ENCODE measurements around the gene PDE10A.

Gene PDE10A

DNA sequence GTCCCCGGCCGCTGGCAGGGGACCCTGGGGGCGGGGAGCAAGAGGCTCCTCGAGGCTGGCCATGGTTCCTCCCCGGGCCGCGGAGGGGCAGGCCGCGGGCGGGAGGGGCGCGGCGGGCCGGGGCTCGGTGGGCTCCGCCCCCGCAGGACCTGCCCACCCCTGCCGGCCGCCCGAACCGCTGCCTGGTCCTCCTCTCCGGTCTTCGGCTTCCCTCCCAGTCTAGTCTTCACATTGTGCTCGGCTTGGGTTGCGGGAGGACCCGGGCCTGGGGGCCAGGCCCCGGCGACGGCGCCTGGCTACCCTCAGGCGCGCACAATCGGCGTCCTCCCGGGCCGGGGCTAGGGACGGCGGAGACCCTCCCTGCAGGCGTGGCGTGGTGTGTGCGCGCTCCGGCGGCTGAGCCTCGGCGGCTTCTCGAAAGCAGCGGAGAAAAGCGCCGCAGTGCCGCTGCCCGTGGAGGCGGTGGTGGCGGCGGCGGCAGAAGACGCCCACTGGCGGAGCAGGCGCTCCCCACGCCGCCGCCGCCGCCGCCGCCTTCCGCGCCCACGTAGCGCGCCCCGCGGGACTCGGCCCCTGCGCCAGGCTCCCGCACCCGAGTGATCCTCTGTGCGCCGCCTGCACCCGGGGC lies at the start of gene PDE10A:
TSS of gene PDE10A (minus strand) at position 493 of the 628 bp plus-strand sequence. CDS start at position 63, 430 bp downstream.
- no peak for FAIRE-seq

DNA sequence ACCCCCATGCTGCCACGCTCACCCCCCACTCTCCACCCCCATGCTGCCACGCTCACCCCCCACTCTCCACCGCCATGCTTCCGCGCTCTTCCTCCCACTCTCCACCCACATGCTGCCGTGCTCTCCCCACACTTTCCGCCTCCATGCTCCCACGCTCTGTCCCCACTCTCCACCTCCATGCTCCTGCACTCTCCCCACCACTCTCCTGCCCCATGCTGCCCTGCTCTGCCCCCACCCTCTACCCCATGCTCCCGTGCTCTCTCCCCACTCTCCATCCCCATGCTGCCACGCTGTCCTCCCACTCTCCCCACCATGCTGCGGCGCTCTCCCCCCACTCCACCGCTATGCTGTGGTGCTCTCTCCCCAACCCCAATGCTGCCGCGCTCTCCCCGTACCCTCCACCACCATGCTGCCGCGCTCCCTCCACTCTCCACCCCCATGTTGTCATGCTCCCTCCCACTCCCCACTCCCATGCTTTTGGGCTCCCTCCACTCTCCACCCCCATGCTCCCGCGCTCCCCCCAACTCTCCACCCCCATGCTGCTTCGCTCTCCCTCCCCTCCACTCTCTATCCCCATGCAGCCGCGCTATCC lies 46.0 kb upstream of the PDE10A start:
- FAIRE-seq, result no peak

DNA sequence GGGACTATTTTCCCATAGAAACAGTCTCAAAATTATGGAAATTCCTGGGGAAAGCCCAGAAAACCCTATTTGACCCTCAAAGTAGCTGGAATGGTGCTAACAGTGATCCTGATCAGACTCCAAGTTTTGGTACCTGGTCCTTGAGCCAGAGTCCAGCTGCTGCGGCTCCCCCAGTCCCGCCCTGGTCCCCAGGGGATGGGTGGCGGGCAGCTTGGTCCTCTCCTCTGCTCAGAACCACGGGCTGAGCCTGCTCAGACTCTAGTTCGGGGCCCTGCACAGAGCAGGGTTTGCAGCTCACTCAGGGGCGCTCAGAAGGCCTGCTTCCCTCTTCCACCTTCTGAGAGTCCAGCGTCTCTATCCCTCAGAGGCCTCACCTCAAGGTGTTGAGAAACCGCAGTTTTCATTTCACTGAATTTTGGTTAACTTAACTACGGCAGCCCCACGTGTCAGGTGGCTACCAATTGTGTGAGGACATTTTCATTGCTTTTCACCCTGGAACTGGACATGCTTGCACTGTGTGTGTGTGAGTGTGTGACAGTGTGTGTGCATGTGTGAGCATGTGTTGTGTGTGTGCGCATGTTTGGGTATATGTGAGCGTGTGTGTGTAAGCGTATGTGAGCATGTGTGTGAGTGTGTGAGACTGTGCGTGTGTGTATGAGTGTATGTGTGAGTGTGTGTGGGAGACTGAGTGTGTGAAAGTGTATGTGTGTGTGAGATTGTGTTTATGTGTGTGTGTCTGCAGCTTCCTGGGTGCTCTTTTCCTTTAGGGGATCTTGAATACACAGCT lies 44.2 kb upstream of the PDE10A start:
- no peak for FAIRE-seq

DNA sequence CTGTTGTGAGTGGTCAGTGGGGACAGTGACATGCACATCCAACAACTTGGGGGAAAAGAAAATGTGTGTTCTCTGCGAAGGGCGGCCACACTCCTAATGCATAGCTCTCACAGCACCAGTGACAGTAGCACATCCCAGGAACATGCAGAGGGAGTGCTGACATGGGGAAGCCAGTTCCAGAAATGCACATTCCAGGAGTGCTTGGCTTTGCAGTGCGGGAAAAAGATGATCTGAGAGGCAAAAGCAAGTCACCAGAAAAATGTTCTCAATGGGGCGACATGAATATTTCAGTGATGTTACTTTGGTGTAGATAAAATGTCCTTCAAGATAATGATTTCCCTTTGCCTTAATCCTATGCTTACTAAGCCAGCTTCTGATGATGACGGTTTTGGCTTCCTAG lies 42.9 kb upstream of the PDE10A start:
- no peak for FAIRE-seq

DNA sequence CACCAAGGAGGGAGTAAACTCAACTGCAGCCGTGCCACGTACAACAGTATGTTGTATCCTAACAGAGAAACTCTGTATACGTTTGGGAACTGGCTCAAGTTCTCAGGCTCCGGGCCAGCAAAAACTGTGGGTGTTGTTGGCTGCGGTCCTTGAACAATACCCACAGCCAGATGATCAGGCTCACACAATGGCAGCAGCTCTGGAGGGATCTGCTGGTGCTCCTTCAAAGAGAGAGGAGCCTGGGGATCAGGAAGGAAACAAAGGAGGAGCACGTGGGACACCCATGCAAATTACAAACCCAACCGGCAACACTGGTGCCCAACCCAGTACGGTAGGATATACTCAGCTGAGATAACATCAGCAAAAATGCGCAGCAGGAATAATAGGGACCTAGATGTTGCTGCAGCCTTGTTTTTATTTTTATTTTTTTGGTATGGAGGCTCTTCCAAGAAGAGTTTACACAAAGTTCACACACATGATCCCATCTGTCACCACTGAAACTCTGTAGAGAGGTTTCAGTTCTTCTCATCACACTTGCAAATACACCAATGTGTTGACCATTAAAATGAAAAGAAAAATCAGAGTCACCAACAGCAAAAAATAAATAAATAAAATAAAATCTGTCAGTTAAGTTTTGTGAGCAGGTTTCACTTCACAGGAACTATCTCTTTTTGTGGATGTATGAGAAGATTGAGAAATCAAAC lies 41.2 kb upstream of the PDE10A start:
- no peak for FAIRE-seq

DNA sequence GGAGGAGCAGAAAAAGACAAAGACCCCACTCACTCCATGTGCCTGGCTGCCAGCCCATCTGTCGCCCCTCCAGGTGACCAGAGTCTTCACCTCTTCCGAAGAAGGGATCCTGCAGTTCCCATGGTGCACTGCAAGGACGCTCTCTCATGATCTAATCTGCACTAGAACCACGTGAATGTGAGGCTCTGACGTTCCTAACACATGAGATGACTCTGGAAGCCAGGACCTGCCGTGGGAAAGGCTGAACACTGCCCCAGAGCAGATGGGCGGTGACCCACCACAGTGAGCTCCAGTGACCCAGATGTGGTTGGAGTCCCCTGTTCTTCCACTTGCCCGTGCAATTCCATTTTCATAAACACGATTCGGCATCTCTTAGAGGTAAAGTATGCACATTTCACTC lies 39.6 kb upstream of the PDE10A start:
- no peak for FAIRE-seq

DNA sequence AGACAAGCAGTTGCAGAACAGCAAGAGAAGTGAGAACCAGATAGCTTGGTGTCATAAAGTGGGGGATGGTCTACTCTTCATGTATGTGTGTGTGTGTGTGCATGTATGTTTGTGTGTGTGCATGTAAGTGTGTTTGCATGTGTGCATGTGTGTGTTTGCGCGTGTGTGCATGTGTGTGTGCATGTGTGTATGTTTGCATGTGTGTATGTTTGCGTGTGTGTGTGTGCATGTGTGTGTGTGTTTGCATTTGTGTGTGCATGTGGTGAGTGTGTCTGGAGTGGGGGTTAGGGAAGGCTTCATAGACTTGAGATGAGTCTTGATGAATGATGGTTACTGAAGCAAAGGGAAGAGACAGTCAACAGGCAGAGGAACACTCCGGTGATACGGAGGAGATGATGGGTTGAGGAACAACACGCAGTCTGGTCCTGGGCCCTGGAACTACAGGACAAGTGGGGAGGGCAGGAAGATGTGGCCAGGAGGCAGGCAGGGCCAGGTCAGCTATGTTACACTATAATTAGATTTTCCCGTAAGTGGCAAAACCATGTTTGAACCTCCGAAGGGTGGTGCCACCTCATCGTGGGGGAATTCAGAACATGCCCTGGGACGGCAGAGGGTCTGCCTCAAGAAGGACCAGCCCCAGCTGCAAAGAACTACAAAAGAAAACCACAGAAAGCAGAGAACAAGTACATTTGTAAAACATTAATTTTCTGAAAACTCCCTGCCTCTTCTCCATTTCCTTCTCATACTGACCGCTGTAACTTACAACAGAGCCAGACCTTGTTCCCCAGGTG lies 38.7 kb upstream of the PDE10A start:
- no peak for FAIRE-seq

DNA sequence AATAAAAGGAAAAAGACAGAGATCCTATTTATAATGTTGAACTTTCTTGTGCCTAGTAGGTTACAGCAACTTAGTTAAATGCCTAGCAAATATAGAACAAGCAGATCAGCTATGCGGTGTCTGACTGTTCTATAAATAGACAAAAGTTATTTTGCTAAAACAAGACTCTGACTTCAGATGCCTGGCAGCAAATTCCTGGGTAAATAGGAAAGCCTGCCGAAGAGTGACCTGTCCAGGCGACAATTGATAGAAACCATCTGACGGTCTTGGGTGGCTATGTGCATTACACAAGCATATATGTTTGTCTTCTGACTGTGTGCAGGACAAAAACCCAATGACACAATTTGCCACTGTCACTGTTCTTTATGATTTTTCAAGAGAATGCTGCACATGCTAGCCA lies 38.0 kb upstream of the PDE10A start:
- no peak for FAIRE-seq

DNA sequence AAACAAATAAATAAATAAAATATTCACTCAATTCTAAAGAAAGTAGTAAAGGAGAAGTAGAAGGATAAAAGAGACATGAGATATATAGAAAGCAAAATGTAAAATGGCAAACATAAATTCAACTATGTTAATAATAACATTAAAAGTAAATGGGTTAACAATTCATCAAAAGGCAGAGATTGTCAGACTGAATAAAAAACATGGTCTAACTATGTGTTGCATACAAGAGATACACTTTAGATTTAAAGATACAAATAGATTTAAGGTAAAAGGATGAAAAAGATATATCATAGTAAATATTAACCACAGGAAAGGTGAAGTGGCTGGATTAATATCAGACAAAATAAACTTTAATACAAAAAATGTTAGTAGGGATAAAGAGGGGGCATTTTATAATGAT lies 35.8 kb upstream of the PDE10A start:
- FAIRE-seq, result no peak

DNA sequence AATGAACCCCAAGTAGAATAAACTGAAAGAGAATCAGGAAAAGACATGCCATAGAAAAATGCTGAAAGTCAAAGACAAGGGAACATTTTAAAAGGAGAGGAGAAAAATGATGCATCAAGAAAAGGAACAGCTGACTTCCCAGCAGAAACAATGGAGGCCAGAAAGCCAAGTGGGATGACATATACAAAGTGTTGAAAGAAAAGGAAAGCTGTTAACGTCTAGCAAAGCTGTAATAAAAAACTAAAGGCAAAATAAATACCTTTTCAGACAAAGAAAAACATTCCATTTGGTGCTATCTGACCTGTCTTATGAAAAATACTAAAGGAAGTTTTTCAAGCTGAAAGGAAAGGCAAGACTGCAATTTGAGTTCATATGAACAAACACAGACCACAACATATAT lies 34.1 kb upstream of the PDE10A start:
- no peak for FAIRE-seq

DNA sequence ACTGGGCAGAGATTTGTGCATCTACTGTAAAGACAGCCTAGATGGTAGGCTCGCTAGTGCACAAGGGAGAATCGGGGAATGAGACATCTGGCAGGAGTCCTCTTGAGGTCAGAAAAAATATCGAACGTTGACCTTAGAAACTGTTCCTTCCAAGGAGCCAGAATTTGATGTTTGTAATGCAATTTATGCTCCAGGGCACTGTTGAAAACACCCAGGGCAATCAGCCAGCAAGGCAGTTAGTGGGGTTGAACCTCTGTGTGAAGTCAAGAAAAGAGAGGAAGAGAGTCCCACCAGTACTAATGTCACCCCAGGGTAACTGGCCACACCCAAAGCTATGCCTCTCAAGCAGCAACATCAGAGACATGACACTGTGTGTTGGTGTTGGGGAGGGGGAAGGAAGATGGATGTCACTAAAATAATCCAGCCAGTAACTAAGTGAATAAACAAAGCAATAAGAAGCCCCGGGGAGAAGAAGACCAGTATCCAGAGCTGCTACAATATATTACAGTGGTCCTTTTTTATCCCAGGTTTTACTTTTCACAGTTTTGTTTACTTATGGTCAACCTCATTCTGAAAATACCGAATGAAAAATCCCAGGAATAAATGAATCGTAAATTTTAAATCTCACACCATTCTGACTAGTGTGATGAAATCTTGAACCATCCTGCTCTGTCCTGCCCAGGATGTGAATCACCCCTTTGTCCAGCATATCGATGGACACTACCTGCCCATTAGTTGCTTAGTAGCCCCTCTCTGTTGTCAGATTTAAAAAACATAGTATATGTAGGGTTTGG lies 32.9 kb upstream of the PDE10A start:
- no peak for FAIRE-seq

DNA sequence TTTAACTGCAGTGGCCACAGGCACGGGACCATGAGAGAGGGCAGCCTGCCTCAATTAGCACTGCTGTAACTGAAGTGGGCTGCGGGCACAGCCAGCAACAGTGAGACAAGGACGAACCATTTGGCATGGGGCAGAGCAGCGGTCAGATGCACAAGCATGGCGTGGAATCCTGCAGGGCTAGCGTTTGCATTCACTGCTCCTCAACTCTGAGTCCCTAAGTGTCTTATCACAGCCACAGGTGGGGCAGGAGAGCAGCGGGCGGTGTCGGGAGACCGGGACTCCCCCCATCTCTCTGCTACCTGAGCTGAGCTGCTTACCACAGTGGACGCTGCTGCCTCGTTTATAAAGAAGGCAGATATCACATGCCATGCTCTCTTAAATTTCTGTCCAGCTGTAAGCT lies 31.3 kb upstream of the PDE10A start:
- no peak for FAIRE-seq

DNA sequence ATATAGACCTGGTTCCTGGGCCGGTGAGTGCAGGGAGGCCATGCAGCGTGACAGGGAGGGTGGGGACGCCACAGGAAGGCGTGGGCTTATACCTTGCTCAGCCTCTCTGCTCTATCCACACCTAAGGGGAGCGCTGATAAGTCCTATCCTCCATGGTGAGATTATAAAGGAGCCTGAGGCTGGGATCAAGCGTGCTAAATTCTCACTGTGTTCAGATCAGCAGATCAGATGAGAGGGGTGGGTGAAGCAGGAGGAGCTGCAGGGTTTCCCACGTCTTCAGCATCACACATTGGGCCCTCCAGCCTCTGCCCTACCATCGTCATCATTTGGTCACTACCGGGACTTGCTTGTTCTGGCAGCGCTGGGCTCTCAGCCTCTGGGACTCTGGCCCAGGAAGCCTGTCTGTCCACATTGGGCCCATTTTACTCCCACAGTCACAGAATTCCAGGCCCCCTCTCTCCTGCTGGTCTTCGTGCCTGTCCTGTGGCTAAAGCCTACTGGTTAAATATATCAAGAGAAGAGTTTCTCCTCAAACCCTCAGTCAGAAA lies 29.1 kb upstream of the PDE10A start:
- no peak for FAIRE-seq

DNA sequence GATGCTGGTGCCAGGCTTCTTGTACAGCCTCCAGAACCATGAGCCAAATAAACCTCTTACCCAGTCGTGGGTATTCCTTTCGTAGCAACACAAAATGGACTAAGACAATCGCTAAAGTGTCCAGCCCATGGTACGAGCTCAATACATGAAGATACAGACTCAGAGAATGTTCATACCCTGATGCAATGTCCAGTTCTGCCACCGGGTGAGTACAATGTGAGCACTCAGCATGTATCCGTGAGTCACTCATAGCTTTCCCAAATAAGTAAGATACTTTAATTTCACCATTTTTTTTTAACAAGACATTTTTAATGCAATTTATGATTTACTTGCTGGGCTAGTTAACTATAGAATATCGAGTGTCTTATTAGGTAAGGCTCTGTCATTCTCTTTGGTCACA lies 26.7 kb upstream of the PDE10A start:
- FAIRE-seq, result no peak

DNA sequence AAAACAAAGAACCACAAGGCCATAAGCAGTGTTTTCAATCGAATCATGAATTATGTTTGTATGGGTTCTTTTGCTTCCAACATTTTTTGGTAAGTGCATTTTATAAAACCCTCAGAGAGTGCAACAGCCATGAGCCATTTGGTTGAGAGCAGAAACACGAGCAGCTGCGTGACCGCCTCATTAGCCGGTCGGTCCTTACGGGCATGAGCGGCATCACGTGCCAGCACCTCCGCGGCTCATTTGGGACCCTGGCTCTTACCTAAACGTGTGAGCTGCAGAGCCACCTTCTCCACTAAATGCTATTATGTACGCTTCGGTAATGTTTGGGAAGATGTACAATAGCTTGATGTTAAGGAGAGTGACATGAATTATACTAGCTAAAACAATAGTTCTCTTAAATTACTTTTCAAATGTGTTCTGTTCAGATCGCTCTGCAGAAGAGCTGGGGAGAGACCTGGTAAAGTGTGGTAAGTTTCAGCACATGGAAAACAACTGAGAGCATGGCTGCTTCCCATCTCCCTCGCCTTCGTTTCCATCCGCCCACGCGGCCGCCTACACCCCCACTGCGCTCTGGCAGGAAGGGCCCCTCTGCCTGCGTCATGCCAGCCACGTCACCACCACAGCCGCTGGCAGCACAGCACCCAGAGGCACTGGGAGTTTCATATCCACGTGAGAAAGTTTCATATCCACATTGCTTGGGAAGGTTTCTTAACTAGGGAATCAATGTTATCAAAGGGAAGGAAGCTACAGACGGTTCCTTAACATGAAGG lies 23.7 kb upstream of the PDE10A start:
- no peak for FAIRE-seq

DNA sequence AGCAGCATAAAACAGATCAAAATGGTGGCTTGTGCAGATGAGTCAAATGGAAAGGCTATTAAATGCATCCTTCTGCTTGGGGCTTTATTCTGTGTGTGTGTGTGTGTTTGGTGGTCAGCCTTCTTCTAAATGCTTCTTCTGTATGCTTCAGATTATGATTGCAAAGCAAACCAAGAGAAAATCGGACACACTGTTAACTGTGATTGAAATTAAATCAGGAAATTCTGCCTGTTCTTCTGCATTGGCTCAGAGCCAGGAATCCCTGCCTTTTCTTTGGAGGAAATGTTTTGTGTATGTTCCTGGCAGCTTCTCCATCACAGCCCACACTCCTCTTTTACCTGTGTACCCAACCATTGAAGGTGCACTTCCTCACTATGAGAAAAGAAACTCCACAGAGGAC lies 22.3 kb upstream of the PDE10A start:
- no peak for FAIRE-seq

DNA sequence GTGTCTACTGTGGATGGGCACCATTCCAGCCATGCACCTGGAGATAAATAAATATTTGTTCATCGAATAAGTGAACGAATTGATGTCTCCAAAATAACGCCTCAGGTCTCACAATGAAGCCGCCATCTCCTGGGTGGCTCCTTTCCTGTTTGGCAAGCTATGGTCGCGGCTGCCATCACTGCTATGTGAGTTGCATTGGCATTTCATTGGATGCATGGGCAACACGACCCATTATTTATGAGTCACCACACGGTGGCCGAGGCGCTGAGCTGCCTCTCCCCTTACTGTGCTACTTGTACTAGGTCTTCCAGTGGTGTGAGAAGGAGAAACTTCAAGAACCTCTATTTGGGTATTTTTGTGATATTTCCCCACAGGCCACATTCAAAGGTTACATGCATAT lies 21.3 kb upstream of the PDE10A start:
- FAIRE-seq, result no peak

DNA sequence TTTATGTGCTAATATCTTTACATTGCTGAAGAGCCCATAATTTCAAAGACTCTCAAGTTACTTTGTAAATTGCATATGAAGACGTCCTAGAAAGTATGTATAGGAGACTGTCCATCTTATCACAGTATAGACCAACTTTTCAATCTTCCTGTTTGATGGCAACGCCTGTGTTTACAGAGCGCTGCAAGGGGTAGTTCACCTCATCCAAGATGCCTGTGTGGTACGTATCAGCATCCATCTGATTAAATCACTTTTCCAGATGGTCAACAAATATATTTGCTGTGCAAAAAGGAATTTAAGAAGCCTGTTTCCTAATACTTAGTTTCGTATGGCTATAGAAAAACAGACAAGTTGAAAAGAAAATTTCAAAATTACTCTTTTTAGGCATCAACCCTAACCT lies 17.9 kb upstream of the PDE10A start:
- no peak for FAIRE-seq

DNA sequence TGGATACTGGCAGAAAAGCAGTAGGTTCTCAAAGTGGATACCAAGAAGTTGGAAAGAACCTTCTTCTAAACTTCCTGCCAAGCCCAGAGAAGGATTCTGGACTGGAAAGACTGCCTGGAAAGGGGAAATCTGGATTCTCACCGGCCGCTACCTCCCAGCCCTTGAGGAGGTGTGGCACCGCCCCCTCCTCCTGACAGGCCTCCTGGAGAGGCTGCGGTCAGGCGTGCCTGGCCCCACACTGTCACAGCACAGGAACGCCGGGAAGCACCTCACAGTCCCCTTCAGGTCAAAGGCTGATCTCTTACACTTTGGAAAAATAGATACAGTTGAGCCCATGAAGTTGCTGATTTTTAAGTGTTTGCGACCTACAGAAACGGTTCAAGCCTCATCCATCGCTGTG lies 16.3 kb upstream of the PDE10A start:
- FAIRE-seq, result no peak

DNA sequence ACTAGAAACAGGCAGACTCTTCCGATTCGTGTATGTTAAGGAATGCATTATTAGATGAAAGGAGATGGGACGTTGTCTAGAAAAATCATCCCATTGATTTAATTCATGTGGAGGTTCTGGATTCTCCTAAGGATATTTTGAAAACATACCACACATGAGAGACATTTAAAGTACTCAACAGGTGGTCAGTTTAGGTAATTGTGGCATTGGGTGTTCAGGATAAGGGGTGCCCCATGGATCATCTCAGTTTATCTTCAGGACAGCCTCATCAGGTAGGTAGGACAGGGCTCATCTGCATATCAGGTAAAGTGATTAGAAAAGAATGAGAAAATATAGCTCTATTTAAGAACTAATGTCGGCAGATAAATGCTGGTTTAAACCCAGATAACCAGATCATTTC lies 15.9 kb upstream of the PDE10A start:
- FAIRE-seq, result no peak

DNA sequence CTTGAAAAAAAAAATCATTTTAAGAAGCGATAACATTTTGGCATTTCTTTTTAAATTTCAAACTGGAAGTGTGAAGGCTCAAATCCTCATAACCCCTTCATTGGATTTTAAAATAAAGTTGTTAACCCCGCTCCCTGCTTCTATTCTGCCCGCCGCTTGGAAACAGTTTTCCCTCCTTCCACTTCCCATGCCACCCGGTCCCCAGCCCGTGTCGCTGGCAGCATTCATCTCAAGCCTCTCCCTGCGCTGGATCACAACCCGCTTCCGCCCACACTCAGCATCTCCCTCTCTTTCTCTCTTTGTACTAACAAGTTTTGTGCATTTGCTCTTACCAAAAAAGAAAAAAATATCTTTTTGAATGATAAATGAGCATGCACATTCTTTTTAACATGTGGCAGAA lies 15.4 kb upstream of the PDE10A start:
- FAIRE-seq, result no peak

All from islet of Langerhans (tissue), 1 donor.